ENCODE data around the gene SSTR4. TPM values are rescaled to one million over a fixed set of nuclear protein-coding genes. Genes with fewer than 3 reads are reported as not detected.

Gene SSTR4
- total and polyA plus RNA-seq, 2 donors (not counting 1 experiment from before 2014, with no cell fraction given): not detected

- H3K4me3 ChIP-seq (replicated peaks in 1 of 4; ENCODE audit: control extremely low read depth in 1 of 4, insufficient read depth in 1 of 4, low read depth in 3 of 4, low read length in 4 of 4): no peak overlapping the region
- H2AFZ ChIP-seq (ENCODE audit: low read length): no peak overlapping the region
- H3K27me3 ChIP-seq (ENCODE audit: control insufficient read depth, insufficient read depth, low read length): no peaks in the 10 kb centered on the region
- H3K4me2 ChIP-seq (ENCODE audit: extremely low read depth, insufficient read depth, low read length): no peak overlapping the region
- no peaks in the 10 kb centered on the region for H3K79me2 ChIP-seq (ENCODE audit: control insufficient read depth, insufficient read depth, low read length)
- TF ChIP-seq CTCF (conservative IDR thresholded peaks at IDR 0.05 in 1 of 2, IDR thresholded peaks at IDR 0.05 in 1 of 2; ENCODE audit: low read depth in 1 of 2, low read length in 2 of 2) (no peak), EZH2 (IDR thresholded peaks at IDR 0.05; ENCODE audit: low read length, missing control alignments) (no peak)
- H3K9me3 ChIP-seq (ENCODE audit: control insufficient read depth, insufficient read depth, low read depth, low read length): no peaks in the 10 kb centered on the region
- H3K36me3 ChIP-seq (ENCODE audit: control insufficient read depth, insufficient read depth, low read length): no peaks in the 10 kb centered on the region
- H3K4me1 ChIP-seq (ENCODE audit: control insufficient read depth, extremely low read depth, insufficient read depth, low read length): no peaks in the 10 kb centered on the region
- no peaks in the 10 kb centered on the region for H4K20me1 ChIP-seq (ENCODE audit: control insufficient read depth, extremely low read depth, insufficient read depth, low read length)
- no peak overlapping the region for H3K27ac ChIP-seq (ENCODE audit: insufficient read depth, low read length)
- DNase-seq (ENCODE audit: low read depth in 2 of 2): no peak
- no peak overlapping the region for H3K9ac ChIP-seq (ENCODE audit: insufficient read depth, low read length)
Observed at GRCh38 chr20:23081263-23081819, 46.2 kb downstream of the SSTR4 start.

- H3K4me1 ChIP-seq (ENCODE audit: control insufficient read depth, extremely low read depth, insufficient read depth, low read length): no peaks in the 10 kb centered on the region
- H3K36me3 ChIP-seq (ENCODE audit: control insufficient read depth, insufficient read depth, low read length): no peaks in the 10 kb centered on the region
- no peak overlapping the region for H2AFZ ChIP-seq (ENCODE audit: low read length)
- no peaks in the 10 kb centered on the region for H3K79me2 ChIP-seq (ENCODE audit: control insufficient read depth, insufficient read depth, low read length)
- H3K4me3 ChIP-seq (replicated peaks in 1 of 4; ENCODE audit: control extremely low read depth in 1 of 4, insufficient read depth in 1 of 4, low read depth in 3 of 4, low read length in 4 of 4): no peak overlapping the region
- no peak for DNase-seq (ENCODE audit: low read depth in 2 of 2)
- no peak overlapping the region for H3K27ac ChIP-seq (ENCODE audit: insufficient read depth, low read length)
- no peak overlapping the region for H3K9ac ChIP-seq (ENCODE audit: insufficient read depth, low read length)
- H3K27me3 ChIP-seq (ENCODE audit: control insufficient read depth, insufficient read depth, low read length): no peaks in the 10 kb centered on the region
- H4K20me1 ChIP-seq (ENCODE audit: control insufficient read depth, extremely low read depth, insufficient read depth, low read length): no peaks in the 10 kb centered on the region
- H3K4me2 ChIP-seq (ENCODE audit: extremely low read depth, insufficient read depth, low read length): no peak overlapping the region
- TF ChIP-seq EZH2 (IDR thresholded peaks at IDR 0.05; ENCODE audit: low read length, missing control alignments) (no peak), CTCF (conservative IDR thresholded peaks at IDR 0.05 in 1 of 2, IDR thresholded peaks at IDR 0.05 in 1 of 2; ENCODE audit: low read depth in 1 of 2, low read length in 2 of 2) (no peak)
- H3K9me3 ChIP-seq (ENCODE audit: control insufficient read depth, insufficient read depth, low read depth, low read length): no peaks in the 10 kb centered on the region
Observed at GRCh38 chr20:23082846-23083552, 47.9 kb downstream of the SSTR4 start.

- Histone ChIP-seq H3K9ac (ENCODE audit: insufficient read depth, low read length) (no peak overlapping the region), H3K27ac (ENCODE audit: insufficient read depth, low read length) (no peak overlapping the region), H3K9me3 (ENCODE audit: control insufficient read depth, insufficient read depth, low read depth, low read length) (no peaks in the 10 kb centered on the region), H3K4me2 (ENCODE audit: extremely low read depth, insufficient read depth, low read length) (no peak overlapping the region), H4K20me1 (ENCODE audit: control insufficient read depth, extremely low read depth, insufficient read depth, low read length) (no peaks in the 10 kb centered on the region), H3K4me3 (replicated peaks in 1 of 4; ENCODE audit: control extremely low read depth in 1 of 4, insufficient read depth in 1 of 4, low read depth in 3 of 4, low read length in 4 of 4) (no peak overlapping the region), H3K4me1 (ENCODE audit: control insufficient read depth, extremely low read depth, insufficient read depth, low read length) (no peaks in the 10 kb centered on the region), H3K79me2 (ENCODE audit: control insufficient read depth, insufficient read depth, low read length) (no peaks in the 10 kb centered on the region), H3K36me3 (ENCODE audit: control insufficient read depth, insufficient read depth, low read length) (no peaks in the 10 kb centered on the region), H2AFZ (ENCODE audit: low read length) (no peak overlapping the region), H3K27me3 (ENCODE audit: control insufficient read depth, insufficient read depth, low read length) (no peaks in the 10 kb centered on the region)
- no peak for TF ChIP-seq CTCF (conservative IDR thresholded peaks at IDR 0.05 in 1 of 2, IDR thresholded peaks at IDR 0.05 in 1 of 2; ENCODE audit: low read depth in 1 of 2, low read length in 2 of 2)
- TF ChIP-seq EZH2 (IDR thresholded peaks at IDR 0.05; ENCODE audit: low read length, missing control alignments): no peak
- DNase-seq (ENCODE audit: low read depth in 2 of 2): no peak
Observed at GRCh38 chr20:23083553-23084220, 48.6 kb downstream of the SSTR4 start.
